ENCODE data around the gene CLDN16. TPM values are rescaled to one million over a fixed set of nuclear protein-coding genes. Genes with fewer than 3 reads are reported as not detected.

CLDN16 gene
- total and polyA plus RNA-seq, 2 donors (not counting 1 experiment from before 2014, with no cell fraction given) = 0.10 to 0.33 TPM

DNA sequence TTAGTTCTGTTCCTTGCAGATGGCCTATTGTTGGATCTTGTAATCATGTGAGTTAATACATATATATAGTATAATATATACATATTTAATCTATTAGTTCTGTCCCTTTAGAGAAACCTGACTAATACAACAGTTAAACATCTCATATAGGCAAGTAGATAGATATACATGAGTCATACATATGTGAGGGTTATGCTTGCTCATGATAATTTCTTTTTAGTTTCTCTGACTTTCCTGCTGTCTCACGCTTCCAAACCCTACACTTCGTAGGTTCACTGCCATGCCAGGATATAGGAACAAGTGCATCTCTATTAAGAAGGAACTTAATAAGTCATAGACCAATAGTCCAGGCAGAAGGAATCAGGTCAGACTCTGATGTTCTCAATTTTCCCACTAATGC is 16.8 kb upstream of the CLDN16 start:
- Histone ChIP-seq H2AFZ (ENCODE audit: low read length) (no peak overlapping the region), H3K4me1 (ENCODE audit: control insufficient read depth, extremely low read depth, insufficient read depth, low read length) (no peaks in the 10 kb centered on the region), H3K36me3 (ENCODE audit: control insufficient read depth, insufficient read depth, low read length) (no peaks in the 10 kb centered on the region), H3K27ac (ENCODE audit: insufficient read depth, low read length) (no peak overlapping the region), H3K9ac (ENCODE audit: insufficient read depth, low read length) (no peak overlapping the region), H3K27me3 (ENCODE audit: control insufficient read depth, insufficient read depth, low read length) (no peaks in the 10 kb centered on the region), H3K9me3 (ENCODE audit: control insufficient read depth, insufficient read depth, low read depth, low read length) (no peaks in the 10 kb centered on the region), H3K79me2 (ENCODE audit: control insufficient read depth, insufficient read depth, low read length) (no peaks in the 10 kb centered on the region), H3K4me2 (ENCODE audit: extremely low read depth, insufficient read depth, low read length) (no peak overlapping the region), H4K20me1 (ENCODE audit: control insufficient read depth, extremely low read depth, insufficient read depth, low read length) (no peaks in the 10 kb centered on the region), H3K4me3 (replicated peaks in 1 of 4; ENCODE audit: control extremely low read depth in 1 of 4, insufficient read depth in 1 of 4, low read depth in 3 of 4, low read length in 4 of 4) (no peak overlapping the region)
- no peak for DNase-seq (ENCODE audit: low read depth in 2 of 2)
- no peak for TF ChIP-seq EZH2 (IDR thresholded peaks at IDR 0.05; ENCODE audit: low read length, missing control alignments)
- TF ChIP-seq, protein P1, sequence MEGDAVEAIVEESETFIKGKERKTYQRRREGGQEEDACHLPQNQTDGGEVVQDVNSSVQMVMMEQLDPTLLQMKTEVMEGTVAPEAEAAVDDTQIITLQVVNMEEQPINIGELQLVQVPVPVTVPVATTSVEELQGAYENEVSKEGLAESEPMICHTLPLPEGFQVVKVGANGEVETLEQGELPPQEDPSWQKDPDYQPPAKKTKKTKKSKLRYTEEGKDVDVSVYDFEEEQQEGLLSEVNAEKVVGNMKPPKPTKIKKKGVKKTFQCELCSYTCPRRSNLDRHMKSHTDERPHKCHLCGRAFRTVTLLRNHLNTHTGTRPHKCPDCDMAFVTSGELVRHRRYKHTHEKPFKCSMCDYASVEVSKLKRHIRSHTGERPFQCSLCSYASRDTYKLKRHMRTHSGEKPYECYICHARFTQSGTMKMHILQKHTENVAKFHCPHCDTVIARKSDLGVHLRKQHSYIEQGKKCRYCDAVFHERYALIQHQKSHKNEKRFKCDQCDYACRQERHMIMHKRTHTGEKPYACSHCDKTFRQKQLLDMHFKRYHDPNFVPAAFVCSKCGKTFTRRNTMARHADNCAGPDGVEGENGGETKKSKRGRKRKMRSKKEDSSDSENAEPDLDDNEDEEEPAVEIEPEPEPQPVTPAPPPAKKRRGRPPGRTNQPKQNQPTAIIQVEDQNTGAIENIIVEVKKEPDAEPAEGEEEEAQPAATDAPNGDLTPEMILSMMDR (conservative IDR thresholded peaks at IDR 0.05 in 1 of 2, IDR thresholded peaks at IDR 0.05 in 1 of 2; ENCODE audit: low read depth in 1 of 2, low read length in 2 of 2) = no peak

DNA sequence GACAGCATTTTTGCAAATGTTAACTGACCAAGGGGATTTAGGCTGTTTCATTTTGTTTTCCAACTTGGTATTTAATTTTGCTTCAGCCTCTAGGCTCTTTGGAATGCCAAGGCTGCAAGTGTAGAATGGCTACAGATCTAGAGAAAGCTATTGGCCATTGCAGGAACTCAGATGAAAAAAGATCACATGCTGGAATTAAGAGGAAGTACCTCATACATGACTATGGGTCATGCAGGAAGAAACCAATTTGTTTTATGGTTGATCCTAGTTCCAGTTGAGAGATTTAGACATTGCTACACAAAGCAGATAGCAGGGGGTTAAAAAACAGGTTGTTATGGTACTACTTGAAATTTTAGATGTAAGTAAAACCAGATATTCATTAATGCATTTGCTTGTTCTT is 12.7 kb upstream of the CLDN16 start:
- Histone ChIP-seq H2AFZ (ENCODE audit: low read length) (no peak overlapping the region), H3K9me3 (ENCODE audit: control insufficient read depth, insufficient read depth, low read depth, low read length) (no peaks in the 10 kb centered on the region), H3K27me3 (ENCODE audit: control insufficient read depth, insufficient read depth, low read length) (no peaks in the 10 kb centered on the region), H3K4me2 (ENCODE audit: extremely low read depth, insufficient read depth, low read length) (no peak overlapping the region), H3K9ac (ENCODE audit: insufficient read depth, low read length) (no peak overlapping the region), H3K4me1 (ENCODE audit: control insufficient read depth, extremely low read depth, insufficient read depth, low read length) (no peaks in the 10 kb centered on the region), H3K27ac (ENCODE audit: insufficient read depth, low read length) (no peak overlapping the region), H3K79me2 (ENCODE audit: control insufficient read depth, insufficient read depth, low read length) (no peaks in the 10 kb centered on the region), H3K36me3 (ENCODE audit: control insufficient read depth, insufficient read depth, low read length) (no peaks in the 10 kb centered on the region), H3K4me3 (replicated peaks in 1 of 4; ENCODE audit: control extremely low read depth in 1 of 4, insufficient read depth in 1 of 4, low read depth in 3 of 4, low read length in 4 of 4) (no peak overlapping the region), H4K20me1 (ENCODE audit: control insufficient read depth, extremely low read depth, insufficient read depth, low read length) (no peaks in the 10 kb centered on the region)
- no peak for DNase-seq (ENCODE audit: low read depth in 2 of 2)
- TF ChIP-seq, protein P1 (conservative IDR thresholded peaks at IDR 0.05 in 1 of 2, IDR thresholded peaks at IDR 0.05 in 1 of 2; ENCODE audit: low read depth in 1 of 2, low read length in 2 of 2) = no peak
- TF ChIP-seq EZH2 (IDR thresholded peaks at IDR 0.05; ENCODE audit: low read length, missing control alignments) = no peak

DNA sequence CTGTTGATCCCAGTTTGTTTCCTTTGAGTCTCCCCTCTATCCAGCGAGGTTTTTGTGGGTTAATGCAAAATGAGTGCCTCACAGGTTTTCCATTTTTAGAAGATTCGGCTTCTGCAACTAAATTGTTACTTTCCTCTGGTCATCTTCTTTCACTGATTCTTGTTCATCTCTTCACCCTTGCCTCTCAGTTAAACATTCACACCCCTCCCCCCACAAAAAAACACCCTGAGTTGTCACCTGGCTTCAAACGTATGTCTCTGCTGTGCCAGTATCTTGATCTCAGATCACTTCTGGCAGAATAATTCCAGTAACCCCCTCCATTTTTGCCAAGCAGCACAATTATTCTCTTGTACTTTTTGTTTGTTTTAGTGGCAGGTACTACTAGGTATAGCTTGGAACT is 12.3 kb upstream of the CLDN16 start:
- H3K4me2 ChIP-seq (ENCODE audit: extremely low read depth, insufficient read depth, low read length) = no peak overlapping the region
- TF ChIP-seq, protein P1 (conservative IDR thresholded peaks at IDR 0.05 in 1 of 2, IDR thresholded peaks at IDR 0.05 in 1 of 2; ENCODE audit: low read depth in 1 of 2, low read length in 2 of 2) = no peak
- TF ChIP-seq EZH2 (IDR thresholded peaks at IDR 0.05; ENCODE audit: low read length, missing control alignments) = no peak

More for the DNA sequence above, 12.3 kb upstream of the CLDN16 start:
- H2AFZ ChIP-seq (ENCODE audit: low read length) = no peak overlapping the region
- no peaks in the 10 kb centered on the region for H4K20me1 ChIP-seq (ENCODE audit: control insufficient read depth, extremely low read depth, insufficient read depth, low read length)
- no peak overlapping the region for H3K9ac ChIP-seq (ENCODE audit: insufficient read depth, low read length)
- no peaks in the 10 kb centered on the region for H3K9me3 ChIP-seq (ENCODE audit: control insufficient read depth, insufficient read depth, low read depth, low read length)
- H3K4me3 ChIP-seq (replicated peaks in 1 of 4; ENCODE audit: control extremely low read depth in 1 of 4, insufficient read depth in 1 of 4, low read depth in 3 of 4, low read length in 4 of 4) = no peak overlapping the region
- H3K27me3 ChIP-seq (ENCODE audit: control insufficient read depth, insufficient read depth, low read length) = no peaks in the 10 kb centered on the region
- no peaks in the 10 kb centered on the region for H3K36me3 ChIP-seq (ENCODE audit: control insufficient read depth, insufficient read depth, low read length)
- H3K27ac ChIP-seq (ENCODE audit: insufficient read depth, low read length) = no peak overlapping the region
- no peak for DNase-seq (ENCODE audit: low read depth in 2 of 2)
- H3K4me1 ChIP-seq (ENCODE audit: control insufficient read depth, extremely low read depth, insufficient read depth, low read length) = no peaks in the 10 kb centered on the region
- H3K79me2 ChIP-seq (ENCODE audit: control insufficient read depth, insufficient read depth, low read length) = no peaks in the 10 kb centered on the region

Data from fibroblast of lung (primary cell).